Transverse colon (tissue), 4 donors: ENCODE results near the gene PRKG1. TPM values are rescaled to one million over a fixed set of nuclear protein-coding genes. Genes with fewer than 3 reads are reported as not detected.

Source experiments
- DNase-seq: peaks from one replicate; pipeline ENCODE4 v3.0.0-alpha.2; 2019
- H3K27ac ChIP-seq, 4 donors: fragments of 200-600 bp; sonication (generic); 2 replicates each; pipeline ENCODE4 v1.5.1; 2016 to 2018; ENCODE audit warnings: inconsistent platforms in 4 of 4
- H3K27me3 ChIP-seq: fragments of 200-600 bp; sonication (generic); 2 replicates; pipeline ENCODE4 v1.5.1; 2017; ENCODE audit warnings: inconsistent platforms
- H3K36me3 ChIP-seq, 4 donors: fragments of 200-600 bp; sonication (generic); 2 replicates each; pipeline ENCODE4 v1.5.1; 2017 to 2019; ENCODE audit warnings: inconsistent platforms in 4 of 4
- H3K4me1 ChIP-seq, 4 donors: fragments of 200-600 bp; sonication (generic); 2 replicates each; pipeline ENCODE4 v1.5.1; 2017 to 2020; ENCODE audit warnings: inconsistent platforms in 4 of 4
- H3K4me3 ChIP-seq, 4 donors: fragments of 200-600 bp; sonication (generic); 1 replicate in 1 of 4; 2 replicates in 3 of 4; pipeline versions ENCODE4 v1.5.1 to v1.6.1; 2017 to 2019; ENCODE audit warnings: inconsistent platforms in 4 of 4
- H3K9me3 ChIP-seq, 2 donors: fragments of 200-600 bp; sonication (generic); 2 replicates each; pipeline ENCODE4 v1.5.1; 2017 to 2019; ENCODE audit warnings: inconsistent platforms in 2 of 2
- EP300 ChIP-seq: sonication (generic); formaldehyde crosslinking; IDR thresholded peaks from one replicate; pipeline ENCODE4 v1.6.1; 2017; ENCODE audit warnings: antibody characterized with exemption, low read depth
- POLR2A ChIP-seq: fragments of 450-650 bp; IDR thresholded peaks from one replicate; pipeline ENCODE4 v1.6.1; 2016; ENCODE audit warnings: antibody characterized with exemption, mild to moderate bottlenecking, moderate library complexity
- POLR2AphosphoS5 ChIP-seq, 3 donors: sonication (generic); formaldehyde crosslinking; IDR thresholded peaks; one replicate each; pipeline ENCODE4 v1.6.1; 2016; ENCODE audit warnings: antibody characterized with exemption in 3 of 3
- WGBS, 2 donors: methylation state at CpG; one replicate each; pipeline ENCODE4 v1.1.5; 2018; ENCODE audit warnings: low coverage in 1 of 2; 5-methylcytosine and 5-hydroxymethylcytosine counted together
- in situ Hi-C, 4 donors: fragments of 200-750 bp; cut with MboI; loops; one replicate each; pipeline versions ENCODE4 v1.15.0 to v1.15.1; 2017; ENCODE audit warnings: low sequenced_read_pairs in 3 of 4, low pct_ligation_motif_present in 1 of 4, low pct_unique_long_range_greater_than_20kb in 1 of 4
- intact Hi-C: fragments of 100-400 bp; cut with DNase I; formaldehyde crosslinking; loops from one replicate; pipeline ENCODE4 v1.15.1; 2023; ENCODE audit warnings: low total_unique reads
- total RNA-seq, 4 donors: library from RNA; depleted of rRNA; stranded (reverse); fragments of >200 nt; gene quantifications; one replicate each; pipeline ENCODE4 v1.1.0, GENCODE V29; 2016
- TF ChIP-seq, protein P1 (sequence below), 5 experiments: fragments of 200-600 bp in 3 of 5; fragments of 450-650 bp in 2 of 5; sonication (generic) in 3 of 5; IDR thresholded peaks; 1 replicate in 2 of 5; 2 replicates in 3 of 5; pipeline ENCODE4 v1.5.1; 2016 to 2017; ENCODE audit warnings: antibody characterized with exemption in 5 of 5, inconsistent platforms in 3 of 5, mild to moderate bottlenecking in 2 of 5, moderate library complexity in 1 of 5

Gene PRKG1
- total RNA-seq, 4 donors from 2014 or later = 17.6 to 30.6 (median 26.9) TPM

DNA sequence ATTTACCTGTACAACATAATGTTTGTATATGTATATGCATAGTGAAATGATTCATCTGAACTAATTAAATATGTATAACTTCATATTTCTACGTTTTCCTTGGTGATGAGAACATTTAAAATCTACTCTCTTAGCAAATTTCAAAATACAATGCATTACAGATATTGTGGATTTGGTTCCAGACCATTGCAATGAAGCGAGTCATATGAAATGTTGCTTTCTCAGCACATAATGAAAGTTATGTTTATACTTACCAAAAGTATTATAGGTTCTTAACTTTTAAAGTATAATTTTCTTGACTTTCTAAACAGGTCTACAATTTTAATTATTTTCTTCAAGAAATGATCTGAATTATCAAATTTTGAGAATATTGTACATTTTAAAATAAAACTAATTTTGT lies 435.9 kb downstream of the PRKG1 start:
- TF ChIP-seq POLR2A (no peak), EP300 (no peak), POLR2AphosphoS5 (IDR thresholded peaks at IDR 0.05) (no peak)
- TF ChIP-seq, protein P1, sequence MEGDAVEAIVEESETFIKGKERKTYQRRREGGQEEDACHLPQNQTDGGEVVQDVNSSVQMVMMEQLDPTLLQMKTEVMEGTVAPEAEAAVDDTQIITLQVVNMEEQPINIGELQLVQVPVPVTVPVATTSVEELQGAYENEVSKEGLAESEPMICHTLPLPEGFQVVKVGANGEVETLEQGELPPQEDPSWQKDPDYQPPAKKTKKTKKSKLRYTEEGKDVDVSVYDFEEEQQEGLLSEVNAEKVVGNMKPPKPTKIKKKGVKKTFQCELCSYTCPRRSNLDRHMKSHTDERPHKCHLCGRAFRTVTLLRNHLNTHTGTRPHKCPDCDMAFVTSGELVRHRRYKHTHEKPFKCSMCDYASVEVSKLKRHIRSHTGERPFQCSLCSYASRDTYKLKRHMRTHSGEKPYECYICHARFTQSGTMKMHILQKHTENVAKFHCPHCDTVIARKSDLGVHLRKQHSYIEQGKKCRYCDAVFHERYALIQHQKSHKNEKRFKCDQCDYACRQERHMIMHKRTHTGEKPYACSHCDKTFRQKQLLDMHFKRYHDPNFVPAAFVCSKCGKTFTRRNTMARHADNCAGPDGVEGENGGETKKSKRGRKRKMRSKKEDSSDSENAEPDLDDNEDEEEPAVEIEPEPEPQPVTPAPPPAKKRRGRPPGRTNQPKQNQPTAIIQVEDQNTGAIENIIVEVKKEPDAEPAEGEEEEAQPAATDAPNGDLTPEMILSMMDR (IDR thresholded peaks at IDR 0.05) = no peak
- Histone ChIP-seq H3K9me3 (no peaks in the 10 kb centered on the region), H3K36me3 (no peaks in the 10 kb centered on the region), H3K4me1 (no peaks in the 10 kb centered on the region), H3K4me3 (no peak overlapping the region), H3K27me3 (no peaks in the 10 kb centered on the region), H3K27ac (no peak overlapping the region)
- 69 to 78% methylated on average over 2 of the region's 2 CpGs for WGBS, 2 donors
- DNase-seq = no peak
- intact Hi-C loops (no loop called here), in situ Hi-C loops (no loop called here)

DNA sequence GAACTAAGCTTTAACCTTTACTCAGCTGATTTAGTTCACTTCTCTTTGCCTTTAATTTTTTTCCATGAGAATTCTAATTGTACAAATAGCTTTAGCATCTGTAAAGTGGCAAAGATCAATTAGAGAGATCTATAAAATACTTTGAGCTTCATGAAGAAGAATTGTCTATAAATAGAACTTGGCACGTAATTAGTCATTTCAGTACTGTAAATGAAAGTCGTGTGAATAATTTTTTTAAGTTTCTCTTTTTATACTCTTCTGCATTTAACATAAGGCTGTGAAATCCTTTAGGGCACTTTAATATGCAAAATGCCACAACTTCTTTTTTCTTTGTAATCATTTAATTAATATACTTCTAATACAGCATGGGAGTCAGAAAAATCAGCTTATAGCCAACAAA lies 447.3 kb downstream of the PRKG1 start:
- in situ Hi-C loops = no loop called here

DNA sequence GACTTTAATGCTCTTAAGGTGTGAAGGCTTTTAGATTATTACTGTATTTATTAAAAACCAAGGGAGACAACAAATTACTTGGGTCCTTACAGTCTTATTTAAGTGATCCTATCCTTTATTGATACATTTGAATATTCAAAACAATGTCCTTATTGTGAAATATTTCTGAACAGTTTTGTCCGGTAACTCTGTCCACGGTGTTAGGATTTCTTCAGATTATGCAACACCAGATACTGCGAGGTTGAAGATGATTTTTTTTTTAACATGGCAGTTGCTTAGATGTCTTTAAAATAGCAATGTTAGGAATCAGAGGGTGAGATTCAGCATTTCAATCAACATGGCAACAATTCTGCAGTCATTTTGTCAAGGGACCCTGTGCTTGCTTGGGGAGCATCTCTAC lies 448.6 kb downstream of the PRKG1 start:
- intact Hi-C loops (no loop called here), in situ Hi-C loops (no loop called here)
- Histone ChIP-seq H3K36me3 (no peaks in the 10 kb centered on the region), H3K9me3 (no peaks in the 10 kb centered on the region), H3K27me3 (no peaks in the 10 kb centered on the region), H3K4me1 (peaks cover 0 to 19% (median 1%) of the 10 kb centered on the region in 4 donors), H3K4me3 (no peak overlapping the region), H3K27ac (no peak overlapping the region)
- DNase-seq = no peak
- no peak for TF ChIP-seq EP300
- TF ChIP-seq, protein P1 (IDR thresholded peaks at IDR 0.05) = no peak
- no peak for TF ChIP-seq POLR2A
- no peak for TF ChIP-seq POLR2AphosphoS5 (IDR thresholded peaks at IDR 0.05)
- WGBS, 2 donors = 89 to 97% methylated on average over 3 of the region's 3 CpGs

More for the DNA sequence above, 447.3 kb downstream of the PRKG1 start:
- Histone ChIP-seq H3K27ac (no peak overlapping the region), H3K4me3 (no peak overlapping the region), H3K4me1 (peaks cover 0 to 7% (median 0%) of the 10 kb centered on the region in 4 donors), H3K36me3 (no peaks in the 10 kb centered on the region), H3K27me3 (no peaks in the 10 kb centered on the region), H3K9me3 (no peaks in the 10 kb centered on the region)
- DNase-seq = no peak
- TF ChIP-seq, protein P1 (IDR thresholded peaks at IDR 0.05) = no peak
- TF ChIP-seq POLR2AphosphoS5 (IDR thresholded peaks at IDR 0.05) = no peak
- TF ChIP-seq POLR2A = no peak
- TF ChIP-seq EP300 = no peak
- intact Hi-C loops = no loop called here
- 47 to 58% methylated on average over 2 of the region's 2 CpGs for WGBS, 2 donors

DNA sequence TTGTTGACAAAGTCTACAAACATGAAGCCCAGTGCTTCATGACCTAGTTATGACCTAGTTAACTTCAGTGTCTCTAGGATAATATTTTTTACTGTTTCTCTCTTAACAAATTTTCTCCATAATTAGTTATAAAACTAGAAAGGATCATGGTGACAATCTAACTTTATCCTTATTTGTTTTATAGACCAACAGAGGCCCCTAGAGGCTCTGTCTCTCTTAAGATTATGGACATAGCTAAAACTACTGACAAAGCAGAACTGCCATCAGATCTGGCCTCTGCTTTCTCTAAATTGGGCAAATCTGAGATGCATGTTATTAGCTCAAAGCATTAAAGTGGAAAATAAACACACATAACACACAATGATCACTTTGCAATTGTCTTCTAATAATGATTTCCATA lies 449.2 kb downstream of the PRKG1 start:
- intact Hi-C loops = no loop called here
- DNase-seq = no peak
- H3K27me3 ChIP-seq = no peaks in the 10 kb centered on the region
- peaks cover 0 to 19% (median 1%) of the 10 kb centered on the region in 4 donors for H3K4me1 ChIP-seq
- no peaks in the 10 kb centered on the region for H3K9me3 ChIP-seq
- TF ChIP-seq POLR2A = no peak
- no peak for TF ChIP-seq EP300
- TF ChIP-seq POLR2AphosphoS5 (IDR thresholded peaks at IDR 0.05) = no peak
- TF ChIP-seq, protein P1 (IDR thresholded peaks at IDR 0.05) = no peak
- no peak overlapping the region for H3K4me3 ChIP-seq
- in situ Hi-C loops = no loop called here
- no peaks in the 10 kb centered on the region for H3K36me3 ChIP-seq
- H3K27ac ChIP-seq = no peak overlapping the region
